ENCODE measurements around the gene SMYD3.

The SMYD3 gene

DNA sequence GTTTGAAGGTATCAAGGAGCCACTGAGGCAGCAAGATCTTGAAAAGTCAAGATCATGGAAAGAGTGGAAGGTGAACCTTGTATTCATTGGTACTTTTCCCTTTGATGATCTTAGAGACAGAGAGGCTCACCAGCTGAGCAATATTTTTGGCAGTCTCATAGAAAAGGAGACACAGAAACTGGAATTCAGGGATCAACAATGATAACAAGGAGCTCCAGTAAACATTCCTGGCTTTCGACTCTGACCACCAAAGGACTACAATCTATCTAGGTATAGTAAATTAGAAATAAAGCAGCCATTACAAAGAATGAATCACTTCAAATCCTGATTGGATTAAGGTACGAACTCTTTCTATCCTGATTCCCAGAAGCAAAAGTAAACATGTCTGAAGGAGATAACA lies 736.9 kb downstream of the SMYD3 start:
- H3K4me3 ChIP-seq (ENCODE audit: low read depth in 1 of 2, low read length in 2 of 2) = no peak overlapping the region
- peaks cover 7% of the 10 kb centered on the region for H3K4me1 ChIP-seq (ENCODE audit: insufficient read depth, low read length)
- no peak overlapping the region for H3K9ac ChIP-seq (ENCODE audit: low read length)
- no peaks in the 10 kb centered on the region for H3K36me3 ChIP-seq (ENCODE audit: insufficient read depth, low read length)
- H3K9me3 ChIP-seq (ENCODE audit: low read length) = no peaks in the 10 kb centered on the region
- no peak overlapping the region for H3K27ac ChIP-seq (ENCODE audit: low read depth, low read length)
- H3K27me3 ChIP-seq (ENCODE audit: control insufficient read depth in 1 of 2, insufficient read depth in 2 of 2, low read length in 2 of 2) = no peaks in the 10 kb centered on the region

DNA sequence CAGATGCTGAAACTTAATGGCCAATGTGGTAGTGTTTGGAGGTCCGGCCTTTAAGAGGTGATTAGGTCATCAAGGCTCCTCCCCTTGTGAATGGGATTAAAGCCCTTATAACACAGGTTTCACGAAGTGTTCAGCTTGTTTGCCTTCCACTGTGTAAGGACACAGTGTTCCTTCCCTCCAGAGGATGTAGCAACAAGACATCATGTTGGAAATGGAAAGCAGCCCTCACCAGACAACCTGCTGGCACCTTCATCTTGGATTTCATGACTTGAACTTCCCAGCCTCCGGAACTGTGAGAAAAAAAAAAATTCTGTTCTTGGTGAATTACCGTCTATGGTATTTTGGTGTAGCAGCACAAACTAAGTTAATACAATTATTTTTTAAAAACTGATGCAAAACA lies 738.5 kb downstream of the SMYD3 start:
- Histone ChIP-seq H3K4me3 (ENCODE audit: low read depth in 1 of 2, low read length in 2 of 2) (no peak overlapping the region), H3K9me3 (ENCODE audit: low read length) (no peaks in the 10 kb centered on the region), H3K27ac (ENCODE audit: low read depth, low read length) (no peak overlapping the region), H3K4me1 (ENCODE audit: insufficient read depth, low read length) (peaks cover 7% of the 10 kb centered on the region), H3K9ac (ENCODE audit: low read length) (no peak overlapping the region), H3K27me3 (ENCODE audit: control insufficient read depth in 1 of 2, insufficient read depth in 2 of 2, low read length in 2 of 2) (no peaks in the 10 kb centered on the region), H3K36me3 (ENCODE audit: insufficient read depth, low read length) (no peaks in the 10 kb centered on the region)

DNA sequence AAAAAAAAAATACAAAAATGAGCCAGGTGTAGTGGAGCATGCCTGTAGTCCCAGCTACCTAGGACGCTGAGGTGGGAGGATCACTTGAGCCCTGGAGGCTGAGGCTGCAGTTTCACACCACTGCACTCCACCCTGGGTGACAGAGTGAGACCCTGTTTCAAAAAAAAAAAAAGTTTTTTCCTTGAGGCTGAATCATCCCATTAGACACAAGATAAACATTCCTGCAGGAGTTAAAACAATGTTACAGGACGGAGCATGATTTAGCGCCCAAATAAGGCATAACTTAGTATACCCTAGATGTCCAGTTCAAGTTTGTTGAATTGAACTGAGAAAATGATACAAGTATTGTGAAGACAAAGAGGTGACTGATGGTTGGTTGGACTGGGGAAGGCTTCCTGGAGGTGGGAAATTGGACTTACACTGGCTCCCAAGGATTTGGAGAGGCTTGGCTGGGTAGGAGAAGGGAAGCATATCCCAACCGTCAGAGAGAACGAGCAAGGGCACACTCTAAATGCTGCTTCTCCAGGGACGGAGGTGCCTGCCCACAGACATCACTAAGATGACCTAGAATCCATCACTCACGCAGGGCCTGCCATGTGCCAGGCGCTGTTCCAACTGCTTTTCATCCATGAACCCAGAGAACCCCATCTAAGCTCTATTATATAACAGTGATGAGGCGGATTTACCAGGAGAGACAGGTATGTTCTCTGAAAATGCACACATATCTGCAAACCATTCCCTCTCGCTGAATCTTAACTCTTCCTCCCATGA lies 741.7 kb downstream of the SMYD3 start:
- Histone ChIP-seq H3K9ac (ENCODE audit: low read length) (no peak overlapping the region), H3K27me3 (ENCODE audit: control insufficient read depth in 1 of 2, insufficient read depth in 2 of 2, low read length in 2 of 2) (no peaks in the 10 kb centered on the region), H3K4me3 (ENCODE audit: low read depth in 1 of 2, low read length in 2 of 2) (no peak overlapping the region), H3K36me3 (ENCODE audit: insufficient read depth, low read length) (no peaks in the 10 kb centered on the region), H3K4me1 (ENCODE audit: insufficient read depth, low read length) (no peaks in the 10 kb centered on the region), H3K9me3 (ENCODE audit: low read length) (no peaks in the 10 kb centered on the region), H3K27ac (ENCODE audit: low read depth, low read length) (no peak overlapping the region)

DNA sequence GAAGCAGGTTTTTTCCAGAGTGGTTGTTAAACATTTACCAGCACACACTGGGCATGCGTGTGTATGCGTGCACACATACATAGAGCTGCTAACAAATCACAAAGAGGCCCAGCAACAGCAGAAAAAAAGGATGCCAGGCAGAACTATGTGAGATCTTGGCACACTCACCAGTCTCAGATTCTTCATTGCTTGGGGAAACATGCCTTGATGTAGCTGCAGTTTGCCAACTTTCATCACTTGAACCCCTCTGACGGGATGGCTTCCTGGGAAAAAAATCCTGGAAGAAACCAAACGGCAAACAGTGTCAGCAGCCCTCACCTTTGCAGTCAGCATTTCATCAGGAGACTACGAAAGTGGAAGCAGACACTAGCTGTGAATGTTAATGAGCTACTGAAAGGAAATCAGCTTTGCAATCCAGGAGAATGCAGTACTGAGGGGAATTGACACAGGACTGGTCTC lies 743.2 kb downstream of the SMYD3 start:
- Histone ChIP-seq H3K27ac (ENCODE audit: low read depth, low read length) (no peak overlapping the region), H3K36me3 (ENCODE audit: insufficient read depth, low read length) (no peaks in the 10 kb centered on the region), H3K4me1 (ENCODE audit: insufficient read depth, low read length) (no peaks in the 10 kb centered on the region), H3K9me3 (ENCODE audit: low read length) (no peaks in the 10 kb centered on the region), H3K27me3 (ENCODE audit: control insufficient read depth in 1 of 2, insufficient read depth in 2 of 2, low read length in 2 of 2) (no peaks in the 10 kb centered on the region), H3K4me3 (ENCODE audit: low read depth in 1 of 2, low read length in 2 of 2) (no peak overlapping the region), H3K9ac (ENCODE audit: low read length) (no peak overlapping the region)

DNA sequence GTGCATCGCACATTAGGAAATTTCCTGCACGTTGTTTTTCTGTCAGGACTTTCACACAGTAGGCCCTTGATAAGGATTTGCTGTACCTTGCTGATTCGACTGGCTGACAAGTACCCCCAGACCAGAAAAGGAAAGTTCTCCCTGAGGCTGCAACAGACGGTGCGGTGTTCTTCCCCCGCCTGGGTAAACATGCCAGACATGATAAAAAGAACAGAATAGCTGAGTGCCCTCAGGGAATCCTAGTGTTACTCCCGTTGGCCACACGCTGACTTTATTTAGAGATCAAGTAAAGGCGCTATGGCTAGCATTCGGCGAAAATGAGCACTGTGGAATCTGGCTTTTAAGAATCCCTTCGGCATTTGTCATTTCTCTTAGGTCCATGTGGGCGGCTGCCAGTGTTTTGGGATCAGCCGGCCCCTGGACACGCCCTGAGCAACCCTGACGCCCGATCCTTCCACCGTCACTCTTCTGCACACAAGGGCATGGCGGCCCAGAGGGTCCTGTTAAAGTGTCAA lies 744.6 kb downstream of the SMYD3 start:
- no peak overlapping the region for H3K4me3 ChIP-seq (ENCODE audit: low read depth in 1 of 2, low read length in 2 of 2)
- no peaks in the 10 kb centered on the region for H3K4me1 ChIP-seq (ENCODE audit: insufficient read depth, low read length)
- H3K9me3 ChIP-seq (ENCODE audit: low read length) = no peaks in the 10 kb centered on the region
- no peak overlapping the region for H3K27ac ChIP-seq (ENCODE audit: low read depth, low read length)
- no peaks in the 10 kb centered on the region for H3K36me3 ChIP-seq (ENCODE audit: insufficient read depth, low read length)
- no peak overlapping the region for H3K9ac ChIP-seq (ENCODE audit: low read length)
- no peaks in the 10 kb centered on the region for H3K27me3 ChIP-seq (ENCODE audit: control insufficient read depth in 1 of 2, insufficient read depth in 2 of 2, low read length in 2 of 2)

DNA sequence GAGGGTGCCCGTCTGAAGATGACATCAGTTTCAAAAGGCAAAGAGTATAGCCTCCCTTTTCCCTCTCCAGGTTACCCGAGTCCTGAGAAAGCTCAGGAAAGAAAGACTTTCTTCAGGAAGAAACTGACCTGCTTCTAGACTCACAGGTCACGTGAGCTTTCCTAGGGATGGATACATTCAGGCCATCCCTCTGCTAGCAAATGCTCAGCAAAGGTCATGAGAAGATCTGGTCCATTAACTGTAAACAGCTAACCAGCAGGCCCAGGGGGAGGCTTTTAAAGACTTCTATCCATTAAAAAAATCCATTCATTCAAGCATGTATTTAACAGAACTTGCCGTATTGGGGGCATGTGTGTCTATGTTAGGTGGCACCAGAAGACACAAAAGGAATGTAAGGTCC lies 746.8 kb downstream of the SMYD3 start:
- Histone ChIP-seq H3K36me3 (ENCODE audit: insufficient read depth, low read length) (no peaks in the 10 kb centered on the region), H3K4me3 (ENCODE audit: low read depth in 1 of 2, low read length in 2 of 2) (no peak overlapping the region), H3K9ac (ENCODE audit: low read length) (no peak overlapping the region), H3K27me3 (ENCODE audit: control insufficient read depth in 1 of 2, insufficient read depth in 2 of 2, low read length in 2 of 2) (no peaks in the 10 kb centered on the region), H3K9me3 (ENCODE audit: low read length) (no peaks in the 10 kb centered on the region), H3K27ac (ENCODE audit: low read depth, low read length) (no peak overlapping the region), H3K4me1 (ENCODE audit: insufficient read depth, low read length) (no peaks in the 10 kb centered on the region)

DNA sequence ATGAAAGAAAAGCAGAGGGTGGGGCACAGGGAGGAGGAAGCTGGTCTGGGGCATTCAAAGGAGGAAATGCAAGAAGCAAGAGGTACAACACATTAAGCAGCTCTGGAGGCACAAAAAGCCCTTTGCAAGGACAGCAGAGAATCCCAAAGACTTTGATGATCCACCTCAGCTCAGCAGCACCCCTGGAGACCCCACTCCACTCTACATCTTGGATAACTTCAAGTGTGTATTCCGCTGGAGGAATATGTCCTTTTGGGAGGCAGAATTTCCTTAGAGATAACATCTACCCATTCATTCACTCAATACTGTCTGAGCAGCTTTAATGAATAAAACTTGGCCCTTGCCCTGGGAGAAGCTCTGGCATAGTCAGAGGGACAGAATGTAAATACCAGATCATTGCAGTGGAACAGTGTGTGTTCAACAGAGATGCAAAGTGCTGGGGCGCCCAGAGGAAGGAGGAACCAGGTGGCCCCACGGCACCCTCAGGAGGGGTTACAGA lies 752.6 kb downstream of the SMYD3 start:
- Histone ChIP-seq H3K4me1 (ENCODE audit: insufficient read depth, low read length) (no peaks in the 10 kb centered on the region), H3K9me3 (ENCODE audit: low read length) (no peaks in the 10 kb centered on the region), H3K27me3 (ENCODE audit: control insufficient read depth in 1 of 2, insufficient read depth in 2 of 2, low read length in 2 of 2) (no peaks in the 10 kb centered on the region), H3K27ac (ENCODE audit: low read depth, low read length) (no peak overlapping the region), H3K36me3 (ENCODE audit: insufficient read depth, low read length) (no peaks in the 10 kb centered on the region), H3K9ac (ENCODE audit: low read length) (no peak overlapping the region), H3K4me3 (ENCODE audit: low read depth in 1 of 2, low read length in 2 of 2) (no peak overlapping the region)

DNA sequence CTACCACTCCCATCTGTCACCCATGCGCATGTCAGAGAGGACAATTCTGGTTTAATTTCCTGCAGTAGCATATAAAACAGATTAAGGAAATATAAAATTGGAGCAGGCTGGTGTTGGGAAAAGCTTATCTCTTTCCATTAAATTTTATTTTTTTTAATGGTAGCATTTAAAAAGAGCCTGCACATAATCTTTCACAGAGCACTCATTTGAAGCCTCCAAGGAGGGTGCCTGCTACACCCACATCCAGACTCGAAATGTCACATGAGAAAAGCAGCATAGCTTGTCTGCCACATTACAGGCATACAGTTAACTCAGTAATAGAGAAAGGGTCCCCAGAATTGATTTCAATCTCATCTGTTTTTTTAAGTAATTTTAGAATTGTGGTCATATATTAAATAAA lies 753.3 kb downstream of the SMYD3 start:
- no peaks in the 10 kb centered on the region for H3K4me1 ChIP-seq (ENCODE audit: insufficient read depth, low read length)
- H3K4me3 ChIP-seq (ENCODE audit: low read depth in 1 of 2, low read length in 2 of 2) = no peak overlapping the region
- no peaks in the 10 kb centered on the region for H3K9me3 ChIP-seq (ENCODE audit: low read length)
- H3K27ac ChIP-seq (ENCODE audit: low read depth, low read length) = no peak overlapping the region
- no peak overlapping the region for H3K9ac ChIP-seq (ENCODE audit: low read length)
- no peaks in the 10 kb centered on the region for H3K36me3 ChIP-seq (ENCODE audit: insufficient read depth, low read length)
- H3K27me3 ChIP-seq (ENCODE audit: control insufficient read depth in 1 of 2, insufficient read depth in 2 of 2, low read length in 2 of 2) = no peaks in the 10 kb centered on the region

DNA sequence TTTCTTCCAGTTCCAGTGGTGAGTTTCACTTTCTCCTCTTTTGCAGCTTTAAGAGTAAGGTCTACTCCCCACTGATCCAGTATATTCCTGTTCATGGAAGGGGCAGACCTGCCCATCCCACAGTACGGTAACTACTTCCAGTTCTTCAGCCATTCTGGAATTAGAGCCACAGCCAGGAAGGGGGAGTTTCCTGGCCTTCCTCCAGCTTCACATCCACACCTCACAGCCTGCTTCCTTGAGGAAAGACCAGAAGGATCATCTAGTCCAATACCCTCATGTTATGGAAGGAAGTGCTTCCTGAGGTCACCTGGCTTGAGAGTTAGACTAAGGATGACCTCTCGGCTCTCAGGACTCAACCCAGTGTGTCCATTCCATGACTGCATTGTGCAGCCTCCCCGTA lies 754.5 kb downstream of the SMYD3 start:
- Histone ChIP-seq H3K4me1 (ENCODE audit: insufficient read depth, low read length) (no peaks in the 10 kb centered on the region), H3K36me3 (ENCODE audit: insufficient read depth, low read length) (no peaks in the 10 kb centered on the region), H3K9ac (ENCODE audit: low read length) (no peak overlapping the region), H3K27me3 (ENCODE audit: control insufficient read depth in 1 of 2, insufficient read depth in 2 of 2, low read length in 2 of 2) (no peaks in the 10 kb centered on the region), H3K9me3 (ENCODE audit: low read length) (no peaks in the 10 kb centered on the region), H3K27ac (ENCODE audit: low read depth, low read length) (no peak overlapping the region), H3K4me3 (ENCODE audit: low read depth in 1 of 2, low read length in 2 of 2) (no peak overlapping the region)

DNA sequence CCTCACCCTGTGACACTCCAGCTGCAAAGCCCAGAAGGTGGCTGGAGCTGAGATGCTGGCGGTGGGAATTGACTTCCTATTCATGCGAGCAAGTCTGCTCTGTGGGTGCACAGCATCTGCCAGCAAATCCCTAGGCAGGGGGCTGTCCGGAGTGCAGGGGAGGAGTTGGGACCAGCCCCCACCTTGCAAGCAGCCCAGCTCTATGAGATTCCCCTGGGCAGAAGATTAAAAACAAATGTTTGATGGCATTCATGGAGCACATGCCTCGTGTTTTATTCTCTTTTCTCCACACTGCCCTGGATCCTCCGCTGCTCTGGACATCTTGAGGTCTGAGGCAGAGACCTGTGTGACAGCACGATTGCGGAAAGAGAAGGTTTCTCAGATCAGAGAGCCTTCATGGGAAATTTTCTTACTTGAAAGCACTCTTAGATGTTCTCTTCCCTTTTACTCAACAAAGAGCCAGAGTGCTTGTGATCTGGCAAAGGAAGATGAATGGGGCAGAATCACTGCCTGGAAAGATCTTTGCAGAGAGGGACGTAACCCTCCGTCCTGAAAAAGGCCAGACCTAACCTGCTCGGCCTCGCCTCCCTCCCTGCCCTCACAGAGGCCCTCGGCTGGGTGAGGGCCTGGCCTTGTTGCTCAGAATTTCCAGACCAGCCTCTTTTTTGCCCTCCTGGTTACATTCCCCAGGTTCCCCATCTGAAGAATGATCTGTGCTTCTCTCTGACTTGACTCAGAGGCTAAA lies 755.2 kb downstream of the SMYD3 start:
- Histone ChIP-seq H3K9me3 (ENCODE audit: low read length) (no peaks in the 10 kb centered on the region), H3K36me3 (ENCODE audit: insufficient read depth, low read length) (no peaks in the 10 kb centered on the region), H3K27ac (ENCODE audit: low read depth, low read length) (no peak overlapping the region), H3K4me3 (ENCODE audit: low read depth in 1 of 2, low read length in 2 of 2) (no peak overlapping the region), H3K4me1 (ENCODE audit: insufficient read depth, low read length) (no peaks in the 10 kb centered on the region), H3K9ac (ENCODE audit: low read length) (no peak overlapping the region), H3K27me3 (ENCODE audit: control insufficient read depth in 1 of 2, insufficient read depth in 2 of 2, low read length in 2 of 2) (no peaks in the 10 kb centered on the region)

DNA sequence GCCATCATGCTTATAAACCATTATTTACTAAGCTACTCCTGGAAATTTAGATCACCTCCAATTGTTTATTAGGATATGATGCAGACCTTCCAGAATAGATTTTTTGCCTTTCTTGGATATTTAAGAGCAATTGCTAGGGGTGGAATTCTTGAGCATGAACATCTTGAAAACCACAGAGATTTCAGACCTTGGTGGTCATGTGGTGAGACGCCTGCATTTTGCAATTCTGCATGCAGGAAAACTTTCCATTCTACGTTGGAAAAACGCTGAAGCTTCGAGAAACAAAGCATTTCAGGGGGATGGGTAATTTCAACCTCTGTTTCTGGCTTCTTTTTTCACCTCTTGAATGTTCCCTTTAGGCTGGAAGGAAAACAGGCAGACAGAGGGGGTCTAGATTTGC lies 756.0 kb downstream of the SMYD3 start:
- no peak overlapping the region for H3K27ac ChIP-seq (ENCODE audit: low read depth, low read length)
- H3K9ac ChIP-seq (ENCODE audit: low read length) = no peak overlapping the region
- H3K9me3 ChIP-seq (ENCODE audit: low read length) = no peaks in the 10 kb centered on the region
- H3K36me3 ChIP-seq (ENCODE audit: insufficient read depth, low read length) = no peaks in the 10 kb centered on the region
- no peaks in the 10 kb centered on the region for H3K4me1 ChIP-seq (ENCODE audit: insufficient read depth, low read length)
- no peaks in the 10 kb centered on the region for H3K27me3 ChIP-seq (ENCODE audit: control insufficient read depth in 1 of 2, insufficient read depth in 2 of 2, low read length in 2 of 2)
- no peak overlapping the region for H3K4me3 ChIP-seq (ENCODE audit: low read depth in 1 of 2, low read length in 2 of 2)
